ENCODE results near the gene NSD1. TPM values are rescaled to one million over a fixed set of nuclear protein-coding genes. Genes with fewer than 3 reads are reported as not detected.

NSD1 gene
- total RNA-seq, 1 donor from 2014 or later: 32.4 TPM

DNA sequence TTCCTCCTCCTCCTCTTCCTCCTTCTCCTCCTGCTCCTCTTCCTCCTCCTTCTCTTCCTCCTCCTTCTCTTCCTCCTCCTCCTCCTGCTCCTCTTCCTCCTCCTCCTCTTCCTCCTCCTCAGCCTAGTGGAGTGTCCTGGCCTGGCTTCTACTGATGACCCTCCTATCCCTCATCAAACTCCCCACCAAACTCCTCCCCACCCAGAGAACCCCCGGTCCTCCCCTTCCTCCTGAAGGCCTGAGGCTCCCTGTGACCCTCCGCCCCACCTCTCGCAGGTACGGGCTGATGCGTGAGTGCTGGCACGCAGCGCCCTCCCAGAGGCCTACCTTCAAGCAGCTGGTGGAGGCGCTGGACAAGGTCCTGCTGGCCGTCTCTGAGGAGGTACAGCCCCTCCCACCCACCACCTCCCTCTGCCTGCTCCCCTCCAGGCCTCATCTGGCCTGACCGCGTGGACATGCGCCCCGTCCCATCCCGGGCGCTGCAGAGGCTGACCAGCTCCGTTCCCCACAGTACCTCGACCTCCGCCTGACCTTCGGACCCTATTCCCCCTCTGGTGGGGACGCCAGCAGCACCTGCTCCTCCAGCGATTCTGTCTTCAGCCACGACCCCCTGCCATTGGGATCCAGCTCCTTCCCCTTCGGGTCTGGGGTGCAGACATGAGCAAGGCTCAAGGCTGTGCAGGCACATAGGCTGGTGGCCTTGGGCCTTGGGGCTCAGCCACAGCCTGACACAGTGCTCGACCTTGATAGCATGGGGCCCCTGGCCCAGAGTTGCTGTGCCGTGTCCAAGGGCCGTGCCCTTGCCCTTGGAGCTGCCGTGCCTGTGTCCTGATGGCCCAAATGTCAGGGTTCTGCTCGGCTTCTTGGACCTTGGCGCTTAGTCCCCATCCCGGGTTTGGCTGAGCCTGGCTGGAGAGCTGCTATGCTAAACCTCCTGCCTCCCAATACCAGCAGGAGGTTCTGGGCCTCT, 36.3 kb upstream of the NSD1 start:
- DNase-seq (ENCODE audit: low read depth) (no peak), FAIRE-seq (no peak)
- no peak overlapping the region for H3K4me3 ChIP-seq (ENCODE audit: low read depth, low read length)
- no peaks in the 10 kb centered on the region for H3K27me3 ChIP-seq (ENCODE audit: control insufficient read depth, insufficient read depth, low read length)
- no peaks in the 10 kb centered on the region for H3K36me3 ChIP-seq (ENCODE audit: control insufficient read depth, insufficient read depth, low read length)
- TF ChIP-seq CTCF (IDR thresholded peaks at IDR 0.05; ENCODE audit: insufficient read depth, low read length, severe bottlenecking): no peak

- FAIRE-seq: no peak
- no peak for DNase-seq (ENCODE audit: low read depth)
- Histone ChIP-seq H3K36me3 (ENCODE audit: control insufficient read depth, insufficient read depth, low read length) (no peaks in the 10 kb centered on the region), H3K27me3 (ENCODE audit: control insufficient read depth, insufficient read depth, low read length) (no peaks in the 10 kb centered on the region), H3K4me3 (ENCODE audit: low read depth, low read length) (no peak overlapping the region)
- no peak for TF ChIP-seq CTCF (IDR thresholded peaks at IDR 0.05; ENCODE audit: insufficient read depth, low read length, severe bottlenecking)
These were observed 35.5 kb upstream of the NSD1 start for GRCh38 chr5:177098120-177098469.

DNA sequence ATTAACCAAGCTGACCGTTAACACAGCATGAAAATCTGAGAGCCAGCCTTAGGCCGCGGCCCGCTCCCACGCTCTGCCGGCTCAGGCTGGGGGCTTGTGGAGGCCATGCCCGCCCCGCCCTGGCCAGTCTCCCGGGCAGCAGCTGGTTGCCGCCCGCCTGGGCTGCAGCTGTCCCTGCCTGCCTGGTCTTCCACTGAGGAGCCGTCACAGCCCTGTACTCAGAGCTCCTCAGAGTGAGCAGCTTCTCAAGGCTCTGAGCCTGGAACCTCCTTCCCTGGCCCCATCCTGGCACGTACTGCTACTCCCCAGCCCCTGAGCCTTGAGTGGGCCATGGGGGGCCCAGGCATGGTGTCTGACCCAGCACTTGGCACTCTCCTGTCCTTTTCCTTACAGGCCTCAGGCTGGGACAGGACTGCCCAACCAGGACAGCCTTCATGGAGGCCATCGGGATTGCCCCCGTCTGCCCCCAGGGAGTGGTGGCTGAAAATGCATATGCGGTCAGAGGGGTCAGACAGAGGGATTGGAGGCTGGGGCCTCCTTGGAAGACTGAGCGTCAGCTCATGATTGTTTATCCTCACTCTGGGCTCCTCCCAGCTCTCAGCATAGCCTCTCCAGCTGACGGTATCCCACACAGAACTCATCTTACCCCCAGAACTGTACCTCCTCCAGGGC, 35.0 kb upstream of the NSD1 start:
- TF ChIP-seq CTCF (IDR thresholded peaks at IDR 0.05; ENCODE audit: insufficient read depth, low read length, severe bottlenecking): no peak
- FAIRE-seq (no peak), DNase-seq (ENCODE audit: low read depth) (no peak)
- H3K4me3 ChIP-seq (ENCODE audit: low read depth, low read length): no peak overlapping the region
- H3K27me3 ChIP-seq (ENCODE audit: control insufficient read depth, insufficient read depth, low read length): no peaks in the 10 kb centered on the region
- no peaks in the 10 kb centered on the region for H3K36me3 ChIP-seq (ENCODE audit: control insufficient read depth, insufficient read depth, low read length)

GRCh38 chr5:177099422-177100093, 34.0 kb upstream of the NSD1 start:
- Histone ChIP-seq H3K27me3 (ENCODE audit: control insufficient read depth, insufficient read depth, low read length) (no peaks in the 10 kb centered on the region), H3K4me3 (ENCODE audit: low read depth, low read length) (no peak overlapping the region), H3K36me3 (ENCODE audit: control insufficient read depth, insufficient read depth, low read length) (no peaks in the 10 kb centered on the region)
- DNase-seq (ENCODE audit: low read depth): no peak
- TF ChIP-seq CTCF (IDR thresholded peaks at IDR 0.05; ENCODE audit: insufficient read depth, low read length, severe bottlenecking): no peak
- FAIRE-seq: no peak

GRCh38 chr5:177100714-177101121, 32.9 kb upstream of the NSD1 start:
- DNase-seq (ENCODE audit: low read depth): no peak
- H3K27me3 ChIP-seq (ENCODE audit: control insufficient read depth, insufficient read depth, low read length): no peaks in the 10 kb centered on the region
- H3K36me3 ChIP-seq (ENCODE audit: control insufficient read depth, insufficient read depth, low read length): no peaks in the 10 kb centered on the region
- no peak overlapping the region for H3K4me3 ChIP-seq (ENCODE audit: low read depth, low read length)
- no peak for FAIRE-seq
- TF ChIP-seq CTCF (IDR thresholded peaks at IDR 0.05; ENCODE audit: insufficient read depth, low read length, severe bottlenecking): no peak
